Measurements from ENCODE around the gene DCC.

GRCh38 chr18:53093636-53094035, 753.6 kb downstream of the DCC start:
- TF ChIP-seq POLR2A (IDR thresholded peaks at IDR 0.05) (no peak), CTCF (IDR thresholded peaks at IDR 0.05) (no peak)
